T-helper 1 cell (primary cell): ENCODE results near the gene RNLS.
"Not testable (repeated sequence)": the region's sequence is repeated elsewhere in the genome, so short reads cannot be mapped to it uniquely, and the experiment has no call there.

Source experiments
- DNase-seq, 5 donors: peaks; one replicate each; pipeline ENCODE4 v3.0.0-alpha.2; 2012 to 2020

The RNLS gene

DNA sequence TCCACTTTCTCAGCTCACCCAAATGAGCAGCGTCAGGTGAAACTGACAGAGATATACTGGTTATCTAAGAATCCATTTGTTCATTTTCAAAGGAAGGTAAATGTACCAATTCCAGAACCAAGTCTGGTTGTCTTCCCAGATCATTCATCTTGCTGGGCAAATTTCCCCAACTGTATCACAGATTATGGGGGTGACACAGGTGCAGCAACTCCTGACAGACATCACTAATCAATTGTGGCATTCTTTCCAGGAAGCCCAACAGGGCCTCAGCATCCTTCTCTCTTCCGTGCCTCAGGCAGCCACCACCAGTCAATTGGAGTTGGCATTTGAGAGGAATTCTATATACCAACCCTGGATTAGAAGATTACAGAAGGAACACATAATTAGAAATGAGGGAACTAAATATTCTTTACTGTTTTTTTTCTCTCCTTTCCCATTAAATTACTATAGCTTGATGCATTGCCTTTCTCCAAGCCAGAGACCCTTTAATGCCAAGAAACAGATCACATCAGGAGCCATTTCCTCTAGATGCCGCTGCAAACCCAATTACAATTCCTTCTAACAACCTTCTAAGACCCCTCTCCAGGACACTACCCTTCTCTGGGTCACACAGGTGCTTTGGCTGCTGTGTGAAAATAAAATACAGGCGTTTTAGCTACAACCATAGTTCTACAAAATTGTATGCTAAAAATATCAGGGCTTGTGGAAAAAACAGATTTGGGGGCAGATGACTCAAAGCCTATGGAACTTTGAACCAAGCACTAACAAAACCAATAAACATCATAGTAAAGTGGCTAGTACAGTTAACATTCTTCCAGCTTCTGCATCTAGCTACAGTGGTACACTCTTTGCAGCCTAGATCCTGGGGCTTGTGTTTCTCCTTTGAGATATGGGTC is 291.6 kb downstream of the RNLS start:
- no peak for DNase-seq

DNA sequence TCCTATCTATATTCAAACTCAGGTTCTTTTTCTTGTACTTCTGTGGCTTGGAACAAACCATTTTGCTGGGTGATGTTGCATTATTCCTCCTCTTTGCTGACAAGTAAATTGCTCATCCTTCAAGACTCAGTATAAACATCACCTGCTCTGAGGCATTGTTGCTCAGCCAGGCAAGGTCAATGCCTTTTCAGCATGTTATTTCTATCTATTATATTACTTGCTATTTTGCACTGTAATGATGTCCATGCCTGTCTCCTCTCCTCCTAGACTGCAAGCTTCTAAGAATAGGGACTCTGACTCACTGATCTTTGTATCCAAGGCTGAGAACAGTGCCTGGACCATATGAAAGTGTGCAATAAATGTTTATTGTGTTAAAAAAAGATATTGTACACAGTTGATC is 293.8 kb downstream of the RNLS start:
- no peak for DNase-seq

DNA sequence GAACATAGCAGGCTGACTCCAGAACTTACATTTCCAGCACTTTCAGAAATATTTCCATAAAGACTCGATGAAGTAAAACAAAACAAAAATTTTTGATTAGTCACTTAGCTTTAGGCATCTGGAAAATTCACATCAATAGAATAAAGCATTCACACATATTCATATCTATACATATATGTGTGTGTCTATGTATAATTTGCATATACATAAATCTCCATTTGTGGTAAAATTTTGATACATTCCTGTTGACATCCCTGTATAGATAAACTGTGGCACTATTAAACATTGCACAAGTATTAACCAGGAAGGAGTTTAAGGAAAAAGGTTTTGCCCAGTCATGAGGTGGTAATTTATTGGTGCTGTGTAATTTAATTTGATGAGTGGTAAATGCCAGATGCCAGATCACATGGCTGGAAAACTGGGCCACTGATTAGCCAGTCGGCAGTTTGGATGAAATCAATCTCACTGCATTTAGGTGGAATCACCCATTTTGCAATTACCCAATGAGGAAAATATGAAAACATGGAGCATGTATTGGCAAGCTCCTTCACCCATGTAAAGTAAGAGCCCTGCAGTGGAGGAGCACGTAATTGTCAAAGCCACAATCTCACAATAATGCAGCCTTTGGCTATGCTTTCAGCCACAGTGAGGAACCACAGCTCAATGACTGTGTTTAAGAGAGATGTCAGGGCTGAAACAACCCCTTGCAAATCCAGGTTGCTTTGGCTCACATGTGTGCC is 294.6 kb downstream of the RNLS start:
- peak in 1 of 5 donors; percentile 11 for DNase-seq

DNA sequence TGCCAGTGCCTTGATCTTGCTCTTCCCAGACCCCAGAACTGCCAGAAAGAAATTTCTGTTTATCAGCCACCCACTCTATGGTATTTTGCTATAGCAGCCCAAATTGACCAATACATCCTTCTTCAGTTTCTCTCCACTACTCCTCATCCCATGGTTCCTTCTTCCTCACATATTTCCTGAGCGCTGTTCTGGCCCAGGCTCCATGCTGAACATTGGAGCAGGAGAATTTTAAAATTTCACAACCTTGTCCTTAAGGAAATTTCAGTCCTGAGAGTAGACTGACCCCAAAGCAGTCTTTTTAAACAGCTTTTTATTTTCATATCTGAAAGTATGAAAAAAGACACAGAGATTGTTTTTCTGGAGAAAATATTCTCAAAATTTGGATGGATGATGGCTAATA is 297.1 kb downstream of the RNLS start:
- no peak for DNase-seq

DNA sequence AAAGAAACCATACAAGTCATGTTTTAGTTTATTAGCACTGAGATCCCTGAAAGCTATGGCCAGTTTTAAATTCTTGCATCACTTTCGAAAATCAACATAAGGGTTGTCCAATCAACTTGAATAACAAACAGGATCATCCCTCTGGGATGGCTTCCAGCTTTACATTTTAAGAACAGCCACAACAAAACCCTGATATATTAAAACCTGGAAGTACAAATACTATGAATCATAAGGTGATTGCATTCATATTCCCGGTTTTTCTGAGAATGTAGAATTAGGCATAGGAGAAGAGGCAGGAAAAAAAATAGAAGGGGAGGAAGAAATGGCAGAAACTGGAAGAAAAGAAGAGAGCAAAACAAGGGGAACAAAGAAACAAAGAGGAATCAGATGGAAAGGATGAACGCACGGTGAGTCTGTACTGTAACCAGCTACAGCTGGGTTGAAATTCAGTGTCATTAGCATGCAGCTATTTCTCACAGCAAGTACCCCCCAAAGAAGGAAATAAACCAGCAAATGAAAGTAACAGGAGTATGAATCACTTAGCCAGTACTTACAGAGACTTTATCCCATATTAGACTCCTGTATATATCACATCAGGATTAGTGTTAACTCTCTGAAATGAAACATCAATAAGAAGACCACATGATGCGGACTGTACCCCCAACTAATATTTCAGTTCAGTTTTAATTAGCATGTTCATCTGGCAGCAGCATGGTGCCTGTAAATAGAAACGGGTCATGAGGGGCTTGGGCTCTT is 301.3 kb downstream of the RNLS start:
- DNase-seq, result no peak

DNA sequence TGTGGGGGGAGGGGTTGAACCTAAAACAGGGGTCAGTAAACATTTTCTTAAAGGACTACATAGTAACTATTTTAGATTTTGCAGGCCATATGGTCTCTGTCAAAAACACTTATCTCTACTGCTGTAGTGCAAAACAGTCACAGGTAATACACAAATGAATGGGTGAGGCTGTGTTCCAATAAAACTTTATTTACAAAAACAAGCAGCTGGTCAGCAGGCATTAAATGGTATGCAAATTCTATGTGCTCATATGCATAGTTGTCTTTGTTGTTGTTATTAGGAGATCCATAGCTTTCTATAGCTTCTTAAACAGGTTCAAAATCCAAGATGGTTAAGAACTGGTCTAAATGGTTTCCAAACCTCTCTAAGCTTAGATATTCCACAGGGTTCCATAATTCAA is 302.6 kb downstream of the RNLS start:
- DNase-seq, result no peak

- DNase-seq, result no peak
Measured at GRCh38 chr10:88278912-88279311, 304.2 kb downstream of the RNLS start.

DNA sequence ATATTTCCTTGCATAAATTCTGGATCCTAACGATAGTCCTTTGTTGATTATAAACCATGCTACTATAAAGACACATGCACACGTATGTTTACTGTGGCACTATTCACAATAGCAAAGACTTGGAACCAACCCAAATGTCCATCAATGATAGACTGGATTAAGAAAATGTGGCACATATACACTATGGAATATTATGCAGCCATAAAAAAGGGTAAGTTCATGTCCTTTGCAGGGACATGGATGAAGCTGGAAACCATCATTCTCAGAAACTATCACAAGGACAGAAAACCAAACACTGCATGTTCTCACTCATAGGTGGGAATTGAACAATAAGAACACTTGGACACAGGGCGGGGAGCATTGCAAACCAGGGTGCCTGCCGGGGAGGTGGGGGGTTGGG is 306.2 kb downstream of the RNLS start:
- not testable (repeated sequence) for DNase-seq

GRCh38 chr10:88274286-88274685 is 308.8 kb downstream of the RNLS start:
- no peak for DNase-seq

DNA sequence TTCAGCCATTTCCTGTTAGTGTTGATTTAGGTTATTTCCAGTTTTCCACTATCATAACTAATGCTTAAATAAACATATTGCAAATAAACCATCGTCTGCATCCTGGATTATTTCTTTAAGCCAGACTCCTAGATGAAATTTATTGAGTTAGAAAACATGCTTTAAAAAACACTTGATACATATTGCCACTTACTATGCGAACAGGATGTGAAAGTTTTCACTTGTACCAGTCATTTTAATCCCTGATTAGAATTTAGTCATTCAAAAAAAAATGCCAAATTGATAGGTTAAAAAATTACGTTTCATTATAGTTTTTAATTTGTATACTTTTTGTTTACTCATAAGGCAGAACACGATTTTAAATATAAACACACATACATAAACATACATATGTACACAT is 309.6 kb downstream of the RNLS start:
- DNase-seq, result peak in 1 of 5 donors; percentile 29

GRCh38 chr10:88271761-88272543 is 311.2 kb downstream of the RNLS start:
- peak in 1 of 5 donors; percentile 78 for DNase-seq

DNA sequence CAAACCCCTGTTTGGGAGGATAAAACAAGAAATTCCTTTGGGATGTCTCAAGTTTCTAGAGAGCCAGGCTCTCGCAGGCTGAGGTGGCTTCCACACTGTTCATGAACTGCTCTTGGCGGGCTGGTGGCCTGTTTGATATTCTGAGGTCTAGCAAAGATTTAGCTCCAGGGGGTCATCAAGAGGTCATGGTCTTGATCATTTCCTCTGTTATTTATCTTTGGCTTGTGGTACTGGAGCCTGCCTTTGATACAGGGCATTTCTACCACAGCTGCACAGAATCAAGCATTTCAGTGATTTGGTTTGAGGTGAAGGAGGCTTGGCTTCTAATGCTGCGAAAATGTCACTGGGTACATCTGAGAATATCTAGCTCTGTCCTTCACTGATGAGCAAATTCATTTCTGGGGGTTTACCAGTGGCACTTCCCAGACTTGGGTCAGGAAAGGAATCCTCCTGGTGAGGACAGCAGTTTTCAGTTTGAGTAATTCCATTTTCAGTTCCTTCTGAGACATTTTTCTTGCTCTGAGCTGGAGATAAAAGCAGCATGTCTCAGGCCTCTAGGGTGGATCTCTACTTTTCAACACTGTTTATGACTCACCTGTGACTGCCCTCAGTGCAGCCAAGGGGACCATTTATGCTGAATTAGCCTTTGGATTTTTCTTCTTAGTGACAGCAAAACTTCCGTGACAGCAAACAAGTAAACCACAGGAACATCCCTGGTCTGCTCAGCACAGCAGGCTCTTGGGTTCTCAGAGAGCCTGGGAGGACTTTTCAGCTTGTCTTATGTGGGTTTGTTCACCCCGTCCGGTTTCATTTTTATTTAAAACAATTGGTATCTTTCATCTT is 312.0 kb downstream of the RNLS start:
- peak in 3 of 5 donors; percentile 4 to 95 (median 6) for DNase-seq

- DNase-seq, result no peak
Measured at GRCh38 chr10:88270061-88270808, 312.9 kb downstream of the RNLS start.

DNA sequence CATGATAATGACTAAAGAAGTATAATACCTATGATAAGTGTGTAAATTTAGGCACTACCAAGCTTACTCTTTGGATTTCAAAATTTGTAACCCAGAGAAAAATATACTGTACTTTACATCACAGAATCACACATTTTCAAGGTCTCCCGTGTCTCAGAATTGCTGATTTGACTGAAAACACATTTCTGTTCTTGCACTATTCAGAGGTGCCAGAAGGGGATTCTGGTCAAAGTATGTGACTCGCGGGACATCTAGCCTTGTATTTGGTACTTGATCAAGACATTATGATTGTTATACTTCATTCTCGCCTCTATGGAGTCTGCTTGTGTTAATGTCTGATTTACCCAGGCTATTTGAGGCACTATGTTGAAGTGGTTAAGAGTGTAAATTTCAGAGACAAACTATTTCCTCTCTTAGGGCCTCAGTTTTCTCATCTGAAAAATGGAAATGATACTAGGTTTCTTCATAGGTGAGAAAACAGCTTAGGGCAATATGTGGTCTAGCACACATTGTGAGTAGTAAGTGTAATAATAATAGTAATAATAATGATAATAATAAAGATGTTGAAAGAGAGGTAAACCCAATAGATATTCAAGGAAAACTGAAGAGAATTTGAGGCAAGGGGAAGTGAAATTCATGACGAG is 320.4 kb downstream of the RNLS start:
- DNase-seq, result no peak

DNA sequence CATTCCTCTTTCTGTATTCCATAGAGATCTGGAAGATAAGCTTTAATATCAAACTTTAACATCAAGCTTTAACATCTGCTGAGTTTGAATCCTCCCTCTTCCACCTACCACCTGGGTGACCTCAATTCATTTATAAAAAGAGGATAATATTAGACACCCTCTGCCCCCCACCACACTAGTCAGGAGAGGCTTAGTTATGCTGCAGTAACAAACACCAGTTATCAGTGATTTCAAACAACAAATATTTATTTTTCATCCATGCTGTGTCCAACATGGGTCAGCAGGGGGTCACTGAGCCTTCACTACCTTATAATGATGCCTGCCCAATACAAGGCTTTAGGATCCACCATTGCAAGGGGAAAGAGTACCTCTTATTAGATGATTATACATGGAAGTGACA is 322.0 kb downstream of the RNLS start:
- DNase-seq, result no peak

DNA sequence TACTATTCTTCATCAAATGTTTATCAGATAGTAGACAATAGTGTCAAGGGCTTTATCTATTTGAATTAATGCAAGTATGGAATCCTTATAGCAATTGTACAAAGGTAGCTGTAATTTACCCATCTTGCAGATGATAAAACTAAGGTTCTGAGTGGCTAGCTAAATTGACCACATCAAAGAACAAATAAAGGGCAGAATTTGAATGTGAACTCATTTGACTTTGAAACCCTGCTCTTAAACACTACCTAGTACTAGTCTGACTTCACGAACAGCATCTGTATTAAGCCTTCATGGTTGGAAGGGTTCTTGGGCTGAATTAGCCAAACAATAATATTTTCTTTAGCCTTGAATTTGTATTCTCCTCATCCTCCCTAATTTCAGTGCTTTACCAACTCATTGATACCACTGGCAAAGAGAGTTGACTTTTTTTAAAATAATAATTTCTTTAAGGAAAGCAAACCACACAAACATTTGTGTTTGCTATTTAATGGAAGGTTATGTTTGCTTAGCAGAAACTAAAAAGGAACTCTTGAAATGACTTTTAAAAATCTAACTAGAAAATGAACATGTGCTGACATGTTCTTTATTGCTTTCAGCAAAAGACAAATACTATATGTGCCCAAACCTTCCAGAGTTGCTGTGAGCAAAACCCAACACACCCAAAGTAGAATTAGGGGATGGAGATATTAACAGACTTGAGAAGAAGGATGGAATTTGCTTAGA is 322.6 kb downstream of the RNLS start:
- no peak for DNase-seq

DNA sequence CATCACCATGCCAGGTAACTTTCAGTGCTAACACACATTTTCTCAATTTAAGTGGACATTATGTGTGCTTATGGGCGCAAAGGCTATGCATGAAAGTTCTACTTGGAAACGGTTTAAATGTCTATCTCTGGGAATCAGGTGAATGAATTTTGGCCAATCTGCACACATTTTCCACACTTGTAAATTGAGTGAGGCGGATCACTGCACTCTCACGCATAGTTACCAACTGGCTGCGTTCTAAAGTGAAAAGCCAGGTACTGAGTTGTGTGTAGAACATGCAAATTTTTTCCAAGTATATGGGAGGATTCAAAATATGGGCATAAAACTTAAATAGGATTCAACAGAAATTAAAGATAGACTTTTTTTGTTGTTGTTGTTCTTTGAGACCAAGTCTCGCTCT is 323.7 kb downstream of the RNLS start:
- DNase-seq, result no peak

DNA sequence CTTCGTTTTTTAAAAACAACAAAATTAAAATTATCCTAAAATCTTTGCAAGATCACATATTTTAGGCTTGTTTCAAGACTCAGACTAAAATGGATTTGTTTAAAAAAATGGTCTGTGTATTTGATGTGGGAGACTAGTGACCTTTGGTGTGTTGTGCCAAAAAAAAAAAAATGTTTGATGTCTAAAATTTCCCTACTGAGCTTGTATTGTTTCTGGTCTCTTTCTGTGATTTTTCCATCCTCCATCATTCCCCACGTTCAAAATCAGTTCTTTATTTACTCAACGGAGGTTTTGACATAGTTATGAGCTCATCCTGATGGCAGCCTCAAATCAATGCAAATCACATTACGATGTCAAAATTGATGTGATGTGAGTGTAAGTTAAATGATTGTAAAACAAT is 326.2 kb downstream of the RNLS start:
- no peak for DNase-seq

DNA sequence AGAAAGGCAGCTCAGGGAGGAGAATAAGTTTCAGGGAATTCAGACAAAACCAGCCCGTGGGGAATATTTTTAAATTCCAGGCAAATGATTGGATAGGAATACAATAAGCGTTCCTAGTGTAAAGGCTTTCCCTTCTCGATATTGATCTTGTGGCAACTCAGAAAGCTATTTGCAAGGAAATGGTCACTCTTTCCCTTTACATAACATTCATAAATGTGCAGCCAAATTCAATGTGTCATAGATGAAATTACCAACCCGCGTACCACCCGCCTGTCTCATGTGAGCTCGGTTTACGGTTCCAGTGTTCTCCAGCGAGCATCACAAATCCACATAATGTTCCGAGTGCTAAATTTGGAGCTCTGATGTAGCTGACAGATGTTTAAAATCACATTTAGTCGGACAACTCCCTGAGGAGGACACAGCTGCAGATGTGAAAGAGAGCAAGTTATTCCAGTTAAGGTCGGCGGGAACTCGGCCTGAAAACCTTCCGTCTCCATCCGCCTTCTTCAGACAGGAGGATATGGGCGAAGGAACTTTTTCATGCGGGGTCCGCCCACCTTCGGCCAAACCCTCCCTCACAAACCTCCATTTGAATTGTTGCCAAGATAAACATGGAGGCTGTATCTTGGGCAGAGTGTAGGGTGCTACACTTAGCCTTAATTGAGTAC is 327.0 kb downstream of the RNLS start:
- no peak for DNase-seq
